ENCODE data around the gene APOBEC3B.
"Not testable (repeated sequence)": the region's sequence is repeated elsewhere in the genome, so short reads cannot be mapped to it uniquely, and the experiment has no call there.

Gene APOBEC3B

GRCh38 chr22:38938925-38939324 lies 43.2 kb upstream of the APOBEC3B start:
- TF ChIP-seq ZFX (IDR thresholded peaks at IDR 0.05) (no peak), CTCF (conservative IDR thresholded peaks at IDR 0.05) (no peak)
- H3K27ac ChIP-seq: no peak overlapping the region

GRCh38 chr22:38940811-38941384 lies 41.2 kb upstream of the APOBEC3B start:
- H3K27ac ChIP-seq: no peak overlapping the region
- TF ChIP-seq ZFX (IDR thresholded peaks at IDR 0.05) (no peak), CTCF (conservative IDR thresholded peaks at IDR 0.05) (no peak)

- TF ChIP-seq CTCF (conservative IDR thresholded peaks at IDR 0.05) (no peak), ZFX (IDR thresholded peaks at IDR 0.05) (no peak)
- no peak overlapping the region for H3K27ac ChIP-seq
These were observed 40.6 kb upstream of the APOBEC3B start for GRCh38 chr22:38941488-38941987.

- H3K27ac ChIP-seq: no peak overlapping the region
- no peak for TF ChIP-seq CTCF (conservative IDR thresholded peaks at IDR 0.05)
- no peak for TF ChIP-seq ZFX (IDR thresholded peaks at IDR 0.05)
These were observed 39.4 kb upstream of the APOBEC3B start for GRCh38 chr22:38942702-38943101.

- H3K27ac ChIP-seq: no peak overlapping the region
- TF ChIP-seq CTCF (conservative IDR thresholded peaks at IDR 0.05) (no peak), ZFX (IDR thresholded peaks at IDR 0.05) (no peak)
These were observed 38.9 kb upstream of the APOBEC3B start for GRCh38 chr22:38943201-38943600.

GRCh38 chr22:38943882-38944281 lies 38.3 kb upstream of the APOBEC3B start:
- TF ChIP-seq ZFX (IDR thresholded peaks at IDR 0.05) (no peak), CTCF (conservative IDR thresholded peaks at IDR 0.05) (no peak)
- H3K27ac ChIP-seq: no peak overlapping the region

DNA sequence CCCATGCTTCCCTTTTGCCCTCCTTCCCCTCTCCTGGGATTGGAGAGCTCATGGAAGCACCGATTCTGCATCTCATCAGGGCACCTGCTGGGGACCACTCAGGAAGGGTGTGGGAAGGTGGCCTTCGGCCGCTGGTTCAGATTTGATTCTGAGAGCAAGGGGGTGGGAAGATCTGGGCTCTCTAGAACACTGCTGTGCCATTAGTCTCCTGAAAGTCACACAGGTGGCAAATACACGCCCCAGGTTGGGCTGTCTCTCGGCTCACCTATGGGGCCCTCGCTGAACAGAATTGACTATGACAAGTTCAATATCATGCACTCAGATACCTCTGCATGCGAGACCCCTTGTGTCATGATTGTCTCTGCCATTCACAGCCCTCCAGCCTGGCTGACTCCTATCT lies 37.5 kb upstream of the APOBEC3B start:
- TF ChIP-seq ZFX (IDR thresholded peaks at IDR 0.05) (no peak), CTCF (conservative IDR thresholded peaks at IDR 0.05) (no peak)
- no peak overlapping the region for H3K27ac ChIP-seq

- H3K27ac ChIP-seq: not testable (repeated sequence)
These were observed 36.3 kb upstream of the APOBEC3B start for GRCh38 chr22:38945706-38946338.

All from C4-2B (cell line).